Gastrocnemius medialis (tissue), 4 donors: ENCODE data around the gene RPP14.

Experiments used
- CTCF ChIP-seq, 5 experiments: fragments of 450-650 bp in 3 of 5; fragments of 200-600 bp in 2 of 5; sonication (generic) in 2 of 5; IDR thresholded peaks in 4 of 5; conservative IDR thresholded peaks in 1 of 5; 1 replicate in 4 of 5; 2 replicates in 1 of 5; pipeline ENCODE4 v1.5.1; 2016 to 2019; ENCODE audit warnings: antibody characterized with exemption in 5 of 5, mild to moderate bottlenecking in 3 of 5, moderate library complexity in 3 of 5
- POLR2A ChIP-seq, 2 donors: fragments of 450-650 bp; IDR thresholded peaks; one replicate each; pipeline ENCODE4 v1.6.1; 2017; ENCODE audit warnings: antibody characterized with exemption in 2 of 2, mild to moderate bottlenecking in 2 of 2, moderate library complexity in 2 of 2

GRCh38 chr3:58256511-58256910 is 49.5 kb upstream of the RPP14 start:
- TF ChIP-seq CTCF (IDR thresholded peaks at IDR 0.05 in 4 of 5, conservative IDR thresholded peaks at IDR 0.05 in 1 of 5), result no peak
- no peak for TF ChIP-seq POLR2A (IDR thresholded peaks at IDR 0.05)
